Large intestine (tissue), 3 donors: Measurements from ENCODE around the gene SELENOM. TPM values are rescaled to one million over a fixed set of nuclear protein-coding genes. Genes with fewer than 3 reads are reported as not detected.
A peak's percentile ranks its signal among the peaks of the same experiment; 100 is the strongest.

Source experiments
- DNase-seq, 2 donors: peaks; one replicate each; pipeline versions ENCODE4 v3.0.0 to v3.0.0-alpha.2; 2013
- H3K27ac ChIP-seq: one replicate; pipeline ENCODE4 v1.5.1; 2013; ENCODE audit warnings: low read length
- H3K27me3 ChIP-seq: 2 replicates; pipeline ENCODE4 v1.6.1; 2013; ENCODE audit warnings: low read length; ENCODE audit not compliant: control insufficient read depth, insufficient read depth
- H3K36me3 ChIP-seq: 2 replicates; pipeline ENCODE4 v1.6.1; 2013; ENCODE audit warnings: low read length; ENCODE audit not compliant: control insufficient read depth, insufficient read depth
- H3K4me1 ChIP-seq: one replicate; pipeline ENCODE4 v1.6.1; 2013; ENCODE audit warnings: low read length; ENCODE audit not compliant: control insufficient read depth, insufficient read depth
- H3K4me3 ChIP-seq: one replicate; pipeline ENCODE4 v1.5.1; 2013; ENCODE audit warnings: low read length
- H3K9me3 ChIP-seq: one replicate; pipeline ENCODE4 v1.6.1; 2013; ENCODE audit warnings: mild to moderate bottlenecking, low read depth, low read length, moderate library complexity; ENCODE audit not compliant: control insufficient read depth
- WGBS: methylation state at CpG from one replicate; pipeline ENCODE4 v1.1.5; 2013; ENCODE audit warnings: low lambda C conversion rate; ENCODE audit not compliant: insufficient coverage; 5-methylcytosine and 5-hydroxymethylcytosine counted together
- polyA plus RNA-seq: library from polyadenylated mRNA; unstranded; fragments of 120-200 nt; gene quantifications from one replicate; pipeline ENCODE4 v1.2.1, GENCODE V29; 2013

Gene SELENOM
- polyA plus RNA-seq, 1 donor: 52.7 TPM

DNA sequence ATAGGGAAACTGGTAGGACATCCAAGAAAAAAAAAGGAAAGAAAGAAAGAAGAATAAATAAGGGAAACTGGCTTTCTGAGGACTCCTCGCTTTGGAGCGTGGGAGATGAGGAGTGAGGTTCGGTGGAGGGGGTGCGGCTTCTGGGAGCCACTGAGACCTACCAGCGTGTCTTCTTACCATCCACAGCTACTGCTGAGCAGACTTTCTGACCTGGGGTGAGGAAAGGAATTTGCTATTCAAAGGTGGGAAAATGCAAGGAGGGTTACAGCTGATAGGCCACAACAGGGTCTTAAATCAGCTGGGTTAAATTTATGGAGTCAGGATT, 488 bp upstream of the SELENOM start:
- peak overlapping the region; percentile 29 for H3K4me3 ChIP-seq
- H3K27ac ChIP-seq: peak overlapping the region; percentile 53
- WGBS: 0% methylated on average over 3 of the region's 5 CpGs
- no peak for DNase-seq
- H3K9me3 ChIP-seq: no peaks in the 10 kb centered on the region
- H3K4me1 ChIP-seq: peaks cover 17% of the 10 kb centered on the region
- no peaks in the 10 kb centered on the region for H3K27me3 ChIP-seq
- H3K36me3 ChIP-seq: peaks cover 24% of the 10 kb centered on the region

DNA sequence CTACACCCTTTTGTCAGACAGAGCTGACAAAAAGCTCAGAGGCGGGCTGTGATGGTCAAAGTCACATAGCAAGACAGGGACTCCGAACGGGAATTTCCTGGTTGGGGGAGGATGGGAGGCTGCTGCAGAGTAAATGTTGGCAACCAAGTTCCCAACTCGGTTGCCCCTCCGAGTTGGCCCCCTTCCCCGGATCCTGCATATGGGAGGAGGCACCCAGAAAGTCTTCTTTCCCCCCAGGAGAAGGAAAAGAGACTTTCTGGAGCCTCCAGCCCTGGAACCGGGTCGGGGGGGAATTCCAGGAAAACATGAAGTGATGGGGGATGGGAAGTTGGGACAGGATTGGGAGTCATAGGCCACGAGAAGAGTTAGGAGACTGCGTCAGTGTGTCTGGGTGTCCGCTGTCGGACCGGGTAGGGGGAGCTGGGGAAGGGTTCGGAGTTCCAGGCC, 614 bp downstream of the SELENOM start:
- no peak for DNase-seq
- Histone ChIP-seq H3K9me3 (no peaks in the 10 kb centered on the region), H3K36me3 (peaks cover 30% of the 10 kb centered on the region), H3K27me3 (no peaks in the 10 kb centered on the region), H3K27ac (peak overlapping the region; percentile 75), H3K4me3 (peak overlapping the region; percentile 56), H3K4me1 (peaks cover 23% of the 10 kb centered on the region)
- WGBS: 20% methylated on average over 1 of the region's 14 CpGs

DNA sequence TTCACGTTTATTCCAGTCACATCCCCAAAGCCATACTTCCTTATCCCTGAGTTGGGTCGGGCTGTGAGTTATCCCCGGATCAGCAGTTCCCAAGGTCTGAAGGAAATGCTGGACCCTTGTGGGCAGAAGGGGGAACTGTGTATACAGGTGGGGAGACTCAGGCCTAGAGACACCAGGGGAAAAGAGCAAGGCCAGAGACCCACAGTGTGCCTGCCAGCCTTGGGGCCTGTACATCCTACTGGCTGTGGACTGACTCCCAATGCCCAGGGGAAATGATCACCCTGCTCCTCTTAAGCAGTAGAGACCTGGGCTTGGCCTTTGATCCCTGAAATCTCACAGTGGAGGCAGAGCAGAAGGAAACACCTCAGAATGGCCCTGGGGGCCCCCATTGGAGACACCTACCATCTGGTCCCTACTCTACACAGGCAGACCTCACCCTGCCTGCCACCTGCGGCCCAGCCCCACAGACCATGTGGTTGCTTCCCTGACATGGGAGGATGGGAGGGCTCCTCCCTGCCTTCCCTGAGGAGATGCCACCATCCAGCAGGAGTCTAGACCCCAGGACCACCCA, 1.3 kb downstream of the SELENOM start:
- peaks cover 24% of the 10 kb centered on the region for H3K4me1 ChIP-seq
- H3K27ac ChIP-seq: peak overlapping the region; percentile 75
- peaks cover 36% of the 10 kb centered on the region for H3K36me3 ChIP-seq
- no peak for DNase-seq
- H3K9me3 ChIP-seq: no peaks in the 10 kb centered on the region
- no peaks in the 10 kb centered on the region for H3K27me3 ChIP-seq
- WGBS: no CpG with 5 or more reads among the region's 4 CpGs
- H3K4me3 ChIP-seq: peak overlapping the region; percentile 56

DNA sequence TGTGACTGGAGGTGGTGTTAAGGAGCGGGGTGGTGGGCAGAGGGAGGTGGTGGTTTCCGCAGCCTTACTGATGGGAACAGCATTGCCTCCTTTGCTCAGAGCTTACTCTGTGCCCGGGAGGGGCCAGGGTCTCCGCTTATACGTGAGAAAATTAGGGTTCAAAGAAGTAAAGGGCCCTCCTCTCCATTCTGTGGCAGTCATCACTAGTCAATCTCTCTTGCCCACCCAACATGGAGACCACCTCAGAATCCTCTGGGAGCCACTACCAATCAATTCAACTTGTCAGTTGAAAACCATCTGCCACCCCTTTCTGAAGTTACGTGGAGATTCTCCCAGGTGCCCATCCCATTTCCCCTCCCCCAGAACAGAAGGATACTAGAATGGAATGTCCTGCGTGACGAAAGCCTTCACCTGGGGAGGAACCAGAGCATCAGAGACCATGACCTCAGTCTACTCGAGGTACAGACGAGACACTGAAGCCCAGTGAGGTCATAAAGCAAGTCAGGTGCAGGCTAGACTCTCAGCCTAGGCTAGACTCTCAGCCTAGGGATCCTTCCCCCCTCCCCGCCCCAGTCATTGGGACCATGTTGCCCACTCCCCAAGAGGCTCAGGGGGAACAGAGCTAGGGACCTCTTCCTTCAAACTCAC, 2.0 kb downstream of the SELENOM start:
- peaks cover 24% of the 10 kb centered on the region for H3K4me1 ChIP-seq

DNA sequence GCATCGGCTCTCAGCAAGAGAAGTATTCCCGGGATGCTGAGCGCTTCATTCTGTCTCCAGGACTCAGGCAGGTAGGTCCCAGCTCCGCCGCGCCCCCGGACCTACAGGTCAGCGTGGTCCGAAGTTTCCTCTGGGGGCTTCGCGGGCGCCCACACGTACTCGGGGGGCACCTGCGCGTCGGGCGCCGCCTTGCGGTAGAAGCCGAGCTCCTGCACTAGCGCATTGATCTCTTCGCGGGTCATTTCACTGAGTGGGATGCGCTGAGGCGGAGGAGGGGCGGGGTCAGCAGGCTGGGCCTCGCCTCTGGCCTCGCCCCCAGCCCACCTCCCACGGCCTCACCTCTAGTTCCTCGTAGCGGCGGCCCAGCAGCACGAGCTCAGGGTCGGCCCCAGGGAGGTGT, 2.5 kb downstream of the SELENOM start:
- no peak overlapping the region for H3K27ac ChIP-seq
- no CpG with 5 or more reads among the region's 35 CpGs for WGBS
- DNase-seq: no peak

More for the DNA sequence above, 2.0 kb downstream of the SELENOM start:
- DNase-seq: no peak
- Histone ChIP-seq H3K36me3 (peaks cover 42% of the 10 kb centered on the region), H3K9me3 (no peaks in the 10 kb centered on the region), H3K27ac (peak overlapping the region; percentile 3), H3K4me3 (no peak overlapping the region), H3K27me3 (no peaks in the 10 kb centered on the region)
- no CpG with 5 or more reads among the region's 11 CpGs for WGBS

DNA sequence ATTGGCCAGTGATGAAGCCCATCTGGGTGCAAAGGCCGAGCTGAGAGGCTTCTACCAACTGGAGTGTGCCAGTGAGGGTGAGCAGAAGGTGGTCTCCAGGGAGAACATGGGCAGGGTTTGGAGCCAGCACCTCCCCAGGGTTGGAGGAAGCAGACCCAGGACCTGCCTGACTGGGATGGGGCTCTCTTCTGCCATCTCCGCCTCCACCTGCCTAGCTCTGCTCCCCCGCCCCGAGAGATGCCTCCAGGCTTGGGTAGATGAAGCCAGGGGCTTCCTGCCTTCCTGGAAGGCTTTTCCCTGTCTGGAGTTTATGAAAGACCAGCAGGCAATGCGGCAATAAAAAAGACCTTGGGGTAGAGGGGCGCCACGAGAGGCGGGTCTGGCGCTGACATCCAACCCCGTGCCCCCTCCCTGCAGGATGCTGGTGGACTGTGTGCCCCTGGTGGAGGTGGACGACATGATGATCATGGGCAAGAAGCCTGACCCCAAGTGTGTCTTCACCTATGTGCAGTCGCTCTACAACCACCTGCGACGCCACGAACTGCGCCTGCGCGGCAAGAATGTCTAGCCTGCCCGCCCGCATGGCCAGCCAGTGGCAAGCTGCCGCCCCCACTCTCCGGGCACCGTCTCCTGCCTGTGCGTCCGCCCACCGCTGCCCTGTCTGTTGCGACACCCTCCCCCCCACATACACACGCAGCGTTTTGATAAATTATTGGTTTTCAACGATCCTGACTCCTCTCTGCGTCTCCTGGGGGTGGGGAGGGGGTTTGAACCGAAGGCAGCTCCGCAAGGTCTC, 3.3 kb downstream of the SELENOM start:
- WGBS: no CpG with 5 or more reads among the region's 33 CpGs
- no peak for DNase-seq
- Histone ChIP-seq H3K4me3 (no peak overlapping the region), H3K27me3 (no peaks in the 10 kb centered on the region), H3K4me1 (peaks cover 24% of the 10 kb centered on the region), H3K27ac (no peak overlapping the region), H3K9me3 (no peaks in the 10 kb centered on the region), H3K36me3 (peaks cover 55% of the 10 kb centered on the region)

More for the DNA sequence above, 2.5 kb downstream of the SELENOM start:
- Histone ChIP-seq H3K36me3 (peaks cover 47% of the 10 kb centered on the region), H3K4me1 (peaks cover 24% of the 10 kb centered on the region), H3K4me3 (no peak overlapping the region), H3K9me3 (no peaks in the 10 kb centered on the region), H3K27me3 (no peaks in the 10 kb centered on the region)

DNA sequence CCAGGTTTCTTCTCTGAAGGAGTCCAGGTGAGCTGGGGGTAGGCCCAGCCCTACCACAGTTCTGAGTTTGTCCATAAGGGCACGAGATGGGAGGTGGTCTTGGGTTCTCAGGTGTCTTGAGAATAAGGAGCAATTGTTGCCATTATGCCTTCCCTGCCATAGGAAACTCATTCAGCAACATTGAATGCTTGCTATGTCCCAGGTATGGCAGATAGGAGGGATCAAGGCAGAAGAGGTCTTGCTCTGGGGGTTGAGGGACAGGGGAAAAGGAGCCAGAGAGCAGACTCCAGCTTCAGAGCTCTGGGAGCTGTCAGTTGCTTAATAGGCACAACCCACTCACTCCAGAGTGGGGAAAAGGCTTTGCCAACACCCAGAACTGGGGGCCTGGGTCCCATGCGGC, 4.3 kb downstream of the SELENOM start:
- no peaks in the 10 kb centered on the region for H3K27me3 ChIP-seq
- H3K4me1 ChIP-seq: peaks cover 24% of the 10 kb centered on the region
- H3K36me3 ChIP-seq: peaks cover 63% of the 10 kb centered on the region
- no peak for DNase-seq
- no CpG with 5 or more reads among the region's 2 CpGs for WGBS
- no peaks in the 10 kb centered on the region for H3K9me3 ChIP-seq
- peak overlapping the region; percentile 51 for H3K27ac ChIP-seq
- no peak overlapping the region for H3K4me3 ChIP-seq

DNA sequence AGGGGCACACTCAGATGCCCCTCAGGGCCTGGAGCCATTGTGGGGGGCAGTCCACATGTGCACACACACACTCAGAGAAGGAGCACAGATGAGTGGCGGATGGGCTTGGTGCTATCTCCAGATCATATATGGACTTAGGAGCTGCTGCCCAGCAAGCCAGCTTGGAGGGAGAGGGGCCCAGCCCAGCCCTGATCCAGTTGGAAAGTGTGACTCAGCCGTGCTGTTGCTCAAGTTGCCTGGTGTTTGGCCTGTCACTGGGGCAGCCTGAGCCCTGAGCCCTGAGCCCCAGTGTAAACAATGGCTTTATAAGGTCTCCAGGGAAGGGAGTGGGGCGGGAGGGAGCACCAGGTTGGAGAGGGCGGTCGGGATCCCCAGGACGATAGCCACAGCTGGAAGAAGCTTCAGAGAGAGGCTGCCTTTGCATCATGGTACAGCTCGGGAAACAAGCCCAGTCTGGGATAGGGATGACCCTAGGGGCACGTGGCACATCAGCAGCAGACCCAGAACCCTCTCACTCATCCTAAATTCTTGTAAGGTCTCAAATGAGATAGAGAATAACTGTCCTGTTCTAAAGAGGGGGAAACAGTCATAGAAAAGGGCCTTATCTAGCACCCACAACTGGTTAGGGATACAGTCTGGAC, 4.8 kb downstream of the SELENOM start:
- Histone ChIP-seq H3K36me3 (peaks cover 68% of the 10 kb centered on the region), H3K4me1 (peaks cover 22% of the 10 kb centered on the region), H3K27me3 (no peaks in the 10 kb centered on the region), H3K27ac (peak overlapping the region; percentile 64), H3K9me3 (no peaks in the 10 kb centered on the region), H3K4me3 (no peak overlapping the region)
- WGBS: no CpG with 5 or more reads among the region's 8 CpGs
- DNase-seq: peak; percentile 77 to 85

DNA sequence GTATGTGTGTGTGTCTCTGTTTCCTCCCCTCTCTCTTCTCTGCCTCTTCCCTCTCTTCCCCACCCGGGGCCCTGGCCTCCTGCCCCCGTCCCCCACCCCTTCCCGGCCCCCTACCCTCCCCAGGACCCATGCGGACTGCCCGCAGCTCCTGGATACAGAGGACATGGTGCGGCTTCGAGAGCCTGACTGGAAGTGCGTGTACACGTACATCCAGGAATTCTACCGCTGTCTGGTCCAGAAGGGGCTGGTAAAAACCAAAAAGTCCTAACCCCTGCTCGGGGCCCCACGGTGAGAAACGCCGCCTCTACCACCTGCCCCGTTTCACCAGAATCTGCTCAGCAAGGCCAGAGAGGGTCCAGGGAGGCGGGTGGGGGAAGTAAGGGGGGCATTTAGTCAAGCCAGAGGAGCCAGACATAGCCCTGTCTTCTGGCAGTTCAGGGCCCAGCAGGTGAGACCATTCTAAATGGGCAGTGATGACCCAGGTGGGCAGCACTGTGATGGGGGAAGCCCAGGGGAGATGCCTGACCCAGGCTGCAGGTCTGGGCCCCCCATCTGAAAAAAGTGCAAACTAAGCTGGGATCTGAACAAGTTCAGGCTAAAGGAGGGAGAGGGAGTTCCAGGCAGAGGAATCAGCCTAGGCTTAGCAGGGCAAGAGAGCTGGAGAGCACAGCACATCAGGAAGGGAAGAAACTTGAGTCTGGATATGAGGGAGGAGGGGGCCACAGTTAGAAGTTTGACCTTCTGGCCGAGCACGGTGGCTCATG, 6.4 kb downstream of the SELENOM start:
- Histone ChIP-seq H3K36me3 (peaks cover 82% of the 10 kb centered on the region), H3K27me3 (no peaks in the 10 kb centered on the region), H3K9me3 (no peaks in the 10 kb centered on the region), H3K27ac (no peak overlapping the region), H3K4me1 (peaks cover 17% of the 10 kb centered on the region), H3K4me3 (no peak overlapping the region)
- no peak for DNase-seq
- whole genome bisulfite sequencing: no CpG with 5 or more reads among the region's 18 CpGs
